Iris pigment epithelial cell (primary cell): ENCODE data around the gene LST1.

Source experiments
- DNase-seq: peaks from one replicate; pipeline ENCODE4 v3.0.0-alpha.2; 2011; ENCODE audit warnings: low read depth

LST1 gene

DNA sequence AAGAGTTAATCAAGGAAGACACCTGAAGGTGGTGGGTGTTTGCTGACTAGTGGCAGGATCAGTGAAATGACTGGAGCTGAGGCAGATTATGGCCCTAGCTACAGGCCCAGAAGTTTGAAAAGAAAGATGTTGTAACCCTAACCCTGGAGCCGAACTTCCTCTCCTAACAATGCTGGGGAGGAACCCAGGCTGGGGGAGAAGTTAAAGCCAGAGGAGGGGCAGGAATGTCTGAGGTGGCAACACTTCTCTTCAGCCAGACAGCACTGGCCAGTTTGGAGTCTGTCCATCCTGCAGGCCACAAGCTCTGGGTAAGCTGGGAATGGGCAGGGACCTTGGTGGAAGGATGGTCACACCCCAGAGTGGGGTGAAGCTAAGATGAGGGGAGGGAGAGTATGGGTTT, at the start of gene LST1:
LST1 (plus strand) TSS at position 270 of the 400 bp plus-strand sequence. CDS start 1,023 bp downstream, outside the sequence.
- DNase-seq, result no peak

- DNase-seq, result no peak
Observed at GRCh38 chr6:31538805-31539400, 47.2 kb upstream of the LST1 start.

DNA sequence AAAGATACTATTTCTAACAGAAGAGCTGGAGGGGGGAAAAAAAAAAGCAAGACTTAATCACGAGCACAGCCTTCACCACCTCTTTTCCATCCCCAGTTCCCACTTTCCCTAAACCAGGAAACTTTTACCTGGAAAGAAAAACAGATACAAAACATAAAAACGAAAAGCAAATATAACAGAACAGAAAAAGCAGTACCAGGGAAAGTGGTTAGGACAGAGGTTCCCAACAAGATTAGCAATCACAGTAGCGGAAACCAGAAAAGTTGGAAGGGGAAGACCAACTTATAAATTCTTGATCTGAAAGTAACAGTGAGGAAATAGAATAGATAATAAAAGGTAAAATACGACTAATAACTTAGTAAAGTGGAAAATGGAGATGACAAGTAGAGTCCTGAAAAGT, 45.4 kb upstream of the LST1 start:
- no peak for DNase-seq

GRCh38 chr6:31541059-31541657, 44.9 kb upstream of the LST1 start:
- DNase-seq, result peak; percentile 71

DNA sequence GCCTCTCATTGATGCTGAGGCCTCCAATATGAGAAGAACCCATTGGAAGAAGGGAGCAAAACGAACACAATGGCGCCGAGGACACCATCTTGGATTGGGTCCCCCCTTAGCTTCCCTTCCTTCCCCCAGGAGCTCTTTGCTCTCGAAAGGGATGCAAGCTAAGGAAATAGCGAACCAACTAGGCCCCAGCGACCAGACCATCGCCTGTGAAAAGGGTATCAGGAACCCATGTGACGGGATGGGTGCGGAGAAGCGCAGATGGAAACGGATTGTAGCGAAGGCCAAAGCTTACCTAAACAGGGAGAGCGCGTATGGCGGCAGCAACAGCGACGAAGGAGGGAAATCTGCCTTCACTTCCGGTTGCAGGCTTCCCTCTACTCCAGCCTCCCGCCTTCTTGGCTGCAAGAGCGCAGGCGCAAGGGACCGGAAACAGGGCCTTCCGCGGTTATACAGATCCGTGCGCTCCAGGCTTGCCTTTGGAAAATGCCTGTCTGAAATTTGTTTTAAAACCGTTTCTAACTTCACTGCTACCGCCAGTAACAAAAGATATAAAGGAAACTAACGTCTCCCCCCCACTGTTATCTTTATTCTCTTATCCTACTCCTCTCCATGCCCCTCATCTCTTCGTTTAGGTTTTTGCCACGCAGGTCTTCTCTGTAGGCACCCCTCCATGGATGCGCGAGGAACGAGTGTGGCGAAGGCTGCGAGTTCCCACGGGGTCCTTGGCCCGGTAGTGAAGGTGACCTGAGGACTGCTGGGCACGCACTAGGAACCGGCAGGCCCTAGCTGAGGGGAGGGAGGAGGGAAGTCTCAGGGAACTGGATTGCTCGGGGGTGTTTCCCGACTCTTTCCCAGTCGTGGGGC, 44.2 kb upstream of the LST1 start, which contains the start of gene DDX39B:
DDX39B (minus strand) TSS at position 346 of the 864 bp plus-strand sequence. CDS start 1,471 bp downstream, outside the sequence.
- peak; percentile 97 for DNase-seq

- no peak for DNase-seq
Observed at GRCh38 chr6:31543639-31544038, 42.4 kb upstream of the LST1 start.

- DNase-seq, result no peak
Observed at GRCh38 chr6:31544676-31545075, 41.4 kb upstream of the LST1 start.

DNA sequence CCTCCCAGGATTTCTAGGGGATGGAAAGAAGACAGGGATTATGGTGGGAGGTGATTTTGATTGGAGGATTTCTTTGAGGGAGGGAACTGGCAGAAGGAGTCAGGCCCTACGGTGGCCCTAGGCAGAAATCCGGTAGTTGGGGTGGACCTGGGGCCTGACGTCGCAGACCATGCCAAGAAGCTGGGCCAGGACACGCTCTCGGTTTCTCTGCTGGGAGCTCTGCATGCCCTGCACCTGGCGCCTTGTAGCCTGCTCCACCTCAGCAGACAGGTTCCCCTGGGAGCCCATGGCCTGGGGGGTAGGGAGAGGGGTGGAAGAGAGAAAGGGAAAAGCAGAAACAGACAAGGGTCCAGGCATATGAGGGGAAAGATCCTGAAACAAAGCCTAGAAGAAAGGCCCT, 40.8 kb upstream of the LST1 start:
- DNase-seq, result no peak

- peak; percentile 91 for DNase-seq
Observed at GRCh38 chr6:31546339-31546957, 39.6 kb upstream of the LST1 start, which contains the start of gene ATP6V1G2. ATP6V1G2 (minus strand) TSS chr6:31546608; CDS start chr6:31546559, 49 bp downstream.

- DNase-seq, result peak; percentile 97
Observed at GRCh38 chr6:31546958-31547726, 38.9 kb upstream of the LST1 start, which contains the start of gene NFKBIL1. NFKBIL1 (plus strand) TSS chr6:31547608; CDS start chr6:31547695, 87 bp downstream.

- DNase-seq, result no peak
Observed at GRCh38 chr6:31547727-31548543, 38.1 kb upstream of the LST1 start.

GRCh38 chr6:31548544-31548873, 37.6 kb upstream of the LST1 start:
- DNase-seq, result no peak

DNA sequence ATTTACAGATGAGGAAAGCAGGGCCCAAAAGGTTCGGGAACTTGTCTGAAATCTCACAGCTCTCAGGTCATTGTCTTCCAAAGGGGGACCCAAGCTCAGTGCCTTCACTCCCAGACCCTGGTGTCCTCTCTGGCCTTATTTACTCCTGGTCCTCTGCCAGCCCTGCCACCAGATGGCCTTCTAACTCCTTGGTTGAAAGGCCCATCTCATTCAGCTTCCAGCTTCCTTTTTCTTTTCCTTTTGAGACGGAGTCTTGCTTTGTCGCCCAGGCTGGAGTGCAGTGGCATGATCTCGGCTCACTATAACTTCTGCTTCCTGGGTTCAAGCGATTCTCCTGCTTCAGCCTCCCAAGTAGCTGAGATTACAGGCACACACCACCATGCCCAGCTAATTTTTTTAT, 34.7 kb upstream of the LST1 start:
- peak; percentile 56 for DNase-seq

DNA sequence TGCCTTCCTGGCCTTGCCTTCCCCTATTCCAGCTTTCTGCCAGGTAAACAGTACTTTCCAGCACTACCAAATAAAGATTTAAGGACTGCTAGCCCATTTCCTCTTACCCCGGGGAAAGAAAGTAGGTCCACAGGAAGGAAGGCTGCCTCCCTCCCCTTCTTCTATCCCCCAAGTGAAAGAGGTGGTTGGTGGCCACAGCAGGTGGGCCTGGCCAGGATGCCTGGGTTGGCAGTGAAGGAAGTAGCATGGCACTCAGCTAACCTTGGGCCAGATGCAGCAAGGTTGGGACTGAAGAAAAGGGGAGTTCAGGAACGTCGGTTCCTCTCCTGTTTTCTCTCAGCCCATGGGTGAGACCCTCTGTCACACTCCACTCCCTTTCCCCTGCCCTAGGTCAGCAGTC, 29.8 kb upstream of the LST1 start:
- DNase-seq, result no peak

GRCh38 chr6:31557443-31558317, 28.4 kb upstream of the LST1 start:
- DNase-seq, result no peak

GRCh38 chr6:31558318-31558625, 27.8 kb upstream of the LST1 start:
- no peak for DNase-seq

- peak; percentile 26 for DNase-seq
Observed at GRCh38 chr6:31558631-31559500, 27.2 kb upstream of the LST1 start.

DNA sequence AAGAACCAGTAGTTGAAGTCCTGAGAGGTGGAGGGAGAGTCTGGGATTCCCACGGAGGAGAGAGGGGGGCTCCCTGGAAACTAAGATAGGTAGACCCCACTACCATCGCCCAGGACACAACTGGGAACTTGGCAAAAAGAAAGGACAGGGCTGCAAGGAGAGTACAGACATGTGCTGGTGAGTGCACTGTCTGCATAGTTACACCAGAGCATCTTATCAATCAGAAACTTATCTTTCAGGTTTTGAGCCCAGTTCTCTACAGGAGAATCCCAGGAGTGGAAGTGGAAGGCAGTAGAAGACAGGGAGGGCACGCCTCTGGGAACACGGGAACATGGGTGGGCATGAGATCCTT, 26.5 kb upstream of the LST1 start:
- DNase-seq, result no peak
